SK-N-MC (cell line): ENCODE measurements around the gene CDK9.
"Not testable (repeated sequence)": the region's sequence is repeated elsewhere in the genome, so short reads cannot be mapped to it uniquely, and the experiment has no call there.

Experiments
- EZH2 ChIP-seq: fragments of 200-600 bp; sonication (generic); IDR thresholded peaks from one replicate; pipeline ENCODE4 v1.6.1; 2017; ENCODE audit warnings: antibody characterized with exemption
- FOXP2 ChIP-seq: optimal IDR thresholded peaks from 2 replicates; pipeline ENCODE3; 2011; ENCODE audit warnings: mild to moderate bottlenecking, moderate library complexity; ENCODE audit not compliant: insufficient read depth; ENCODE audit errors: extremely low read length, control extremely low read depth
- POLR2AphosphoS5 ChIP-seq: IDR thresholded peaks from 2 replicates; pipeline ENCODE4 v1.6.1; 2012; ENCODE audit warnings: mild to moderate bottlenecking, low read depth, low read length, borderline replicate concordance

DNA sequence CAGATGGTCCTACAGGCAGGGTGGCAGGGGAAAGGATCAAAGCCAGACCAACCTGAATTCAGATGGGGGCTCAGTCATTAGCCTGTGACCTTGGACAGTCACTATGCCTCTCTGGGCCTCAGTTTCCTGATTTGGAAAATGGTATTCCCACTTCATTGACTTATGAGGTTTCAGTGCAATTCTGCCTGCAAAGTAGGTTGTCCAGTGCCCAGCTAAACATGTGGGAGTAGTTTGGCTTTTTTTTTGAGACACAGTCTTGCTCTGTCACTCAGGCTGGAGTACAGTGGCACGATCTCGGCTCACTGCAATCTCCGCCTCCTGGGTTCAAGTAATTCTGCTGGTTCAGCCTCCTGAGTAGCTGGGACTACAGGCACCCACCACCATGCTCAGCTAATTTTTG, 50.7 kb downstream of the CDK9 start:
- not testable (repeated sequence) for TF ChIP-seq POLR2AphosphoS5, EZH2, FOXP2
